Ovary (tissue), 3 donors: ENCODE measurements around the gene DPYSL5.

Source experiments
- POLR2A ChIP-seq: fragments of 450-650 bp; IDR thresholded peaks from one replicate; pipeline ENCODE4 v1.6.1; 2017; ENCODE audit warnings: antibody characterized with exemption, mild to moderate bottlenecking, moderate library complexity
- TF ChIP-seq, protein P1 (sequence below), 3 donors: fragments of 450-650 bp in 2 of 3; fragments of 200-600 bp in 1 of 3; IDR thresholded peaks; one replicate each; pipeline versions ENCODE4 v1.5.1 to v1.8.0; 2016 to 2022; ENCODE audit warnings: antibody characterized with exemption in 3 of 3, mild to moderate bottlenecking in 1 of 3
- donor health status: DM: no; HTN: no; CAD: no.

DNA sequence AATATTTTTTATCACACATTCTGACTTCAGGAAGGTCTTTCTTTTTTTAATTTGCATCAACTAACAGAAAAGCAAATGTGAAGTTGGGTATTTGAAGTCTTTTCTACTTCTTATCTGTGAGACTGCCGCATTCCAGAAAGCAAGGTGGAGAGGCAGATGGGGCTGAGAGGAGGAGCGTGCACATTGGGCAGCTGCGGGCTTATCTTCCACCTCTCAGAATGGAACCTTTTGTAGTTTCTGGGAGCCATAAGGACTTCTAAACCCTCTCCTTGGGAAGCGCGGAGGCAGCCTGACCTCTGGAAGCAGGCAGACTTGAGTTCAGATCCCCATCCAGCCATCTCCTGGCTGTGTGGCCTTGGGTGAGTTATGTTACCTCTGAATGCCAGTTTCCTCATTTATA, 126.4 kb downstream of the DPYSL5 start:
- no peak for TF ChIP-seq POLR2A
- TF ChIP-seq, protein P1, sequence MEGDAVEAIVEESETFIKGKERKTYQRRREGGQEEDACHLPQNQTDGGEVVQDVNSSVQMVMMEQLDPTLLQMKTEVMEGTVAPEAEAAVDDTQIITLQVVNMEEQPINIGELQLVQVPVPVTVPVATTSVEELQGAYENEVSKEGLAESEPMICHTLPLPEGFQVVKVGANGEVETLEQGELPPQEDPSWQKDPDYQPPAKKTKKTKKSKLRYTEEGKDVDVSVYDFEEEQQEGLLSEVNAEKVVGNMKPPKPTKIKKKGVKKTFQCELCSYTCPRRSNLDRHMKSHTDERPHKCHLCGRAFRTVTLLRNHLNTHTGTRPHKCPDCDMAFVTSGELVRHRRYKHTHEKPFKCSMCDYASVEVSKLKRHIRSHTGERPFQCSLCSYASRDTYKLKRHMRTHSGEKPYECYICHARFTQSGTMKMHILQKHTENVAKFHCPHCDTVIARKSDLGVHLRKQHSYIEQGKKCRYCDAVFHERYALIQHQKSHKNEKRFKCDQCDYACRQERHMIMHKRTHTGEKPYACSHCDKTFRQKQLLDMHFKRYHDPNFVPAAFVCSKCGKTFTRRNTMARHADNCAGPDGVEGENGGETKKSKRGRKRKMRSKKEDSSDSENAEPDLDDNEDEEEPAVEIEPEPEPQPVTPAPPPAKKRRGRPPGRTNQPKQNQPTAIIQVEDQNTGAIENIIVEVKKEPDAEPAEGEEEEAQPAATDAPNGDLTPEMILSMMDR (IDR thresholded peaks at IDR 0.05): no peak
